Measurements from ENCODE around the gene GRIK5. TPM values are rescaled to one million over a fixed set of nuclear protein-coding genes. Genes with fewer than 3 reads are reported as not detected.
A peak's percentile ranks its signal among the peaks of the same experiment; 100 is the strongest.

Gene GRIK5
- total and polyA plus RNA-seq, 2 of the 8 experiments (the other 6 are each of a cell fraction or from before 2014, with no cell fraction given), result 17.8 to 42.9 TPM

- H2BK12ac ChIP-seq (ENCODE audit: low read depth, low read length), result peak within 1 kb of the TSS; percentile 88; the same call in 1 of the 2 replicates
- H3K4ac ChIP-seq (replicated peaks; ENCODE audit: insufficient read length, low read depth, low read length), result no peak within 1 kb of the TSS
- H3K27me3 ChIP-seq (replicated peaks in 1 of 4; ENCODE audit: control insufficient read depth in 3 of 4, extremely low read depth in 1 of 4, insufficient read depth in 3 of 4, low read length in 3 of 4), result peaks cover 10 to 51% (median 45%) of the 10 kb centered on the region in 4 experiments
- ChIA-PET POLR2A (ENCODE audit: partially characterized antibody) (interaction anchor here (0.8 to 1.5 kb wide), 2 partner anchors 13 to 35 kb away, joined by 3 to 4 read pairs; no protein-coding TSS in a partner anchor), CTCF (ENCODE audit: partially characterized antibody) (interaction anchor here (0.7 to 1.1 kb wide), 2 partner anchors 37 to 103 kb away, joined by 4 to 5 read pairs; no protein-coding TSS in a partner anchor)
- H2BK20ac ChIP-seq (ENCODE audit: low read length), result no peak within 1 kb of the TSS
- DNase-seq (ENCODE audit: low read depth in 1 of 2, low spot score in 2 of 2), result peak in 1 of 2 experiments; percentile 88
- H2BK15ac ChIP-seq (ENCODE audit: low read length), result peak within 1 kb of the TSS; percentile 53; the same call in 1 of the 2 replicates
- H3K9ac ChIP-seq (replicated peaks in 1 of 4; ENCODE audit: extremely low read depth in 1 of 4, low read depth in 3 of 4, low read length in 3 of 4), result peak within 1 kb of the TSS in 1 of 4 experiments; percentile 44; a peak in 1 of 7 replicates
- H3K4me2 ChIP-seq (ENCODE audit: insufficient read depth in 1 of 2, low read depth in 2 of 2, low read length in 2 of 2), result peak within 1 kb of the TSS; percentile 88 to 99
- H2BK5ac ChIP-seq (ENCODE audit: low read depth, low read length), result peak within 1 kb of the TSS; percentile 78; the same call in 1 of the 2 replicates
- no peaks in the 10 kb centered on the region for H3K79me1 ChIP-seq (ENCODE audit: low read depth, low read length)
- no peak within 1 kb of the TSS for H3K23ac ChIP-seq (ENCODE audit: insufficient read length)
- 0 out of 2 replicates have a peak within 1 kb of the TSS, but pooled peaks have one; percentile 87 for H2AK5ac ChIP-seq (ENCODE audit: low read depth, low read length)
- H4K5ac ChIP-seq (ENCODE audit: insufficient read length, low read depth, low read length), result no peak within 1 kb of the TSS
- FAIRE-seq, result no peak
- no peak within 1 kb of the TSS for H3K14ac ChIP-seq (ENCODE audit: insufficient read length)
- H3K18ac ChIP-seq (ENCODE audit: extremely low read depth, low read length), result peak within 1 kb of the TSS; percentile 63; the same call in 1 of the 2 replicates
- peaks cover 6 to 21% of the 10 kb centered on the region in 2 experiments for H4K20me1 ChIP-seq (replicated peaks in 1 of 2; ENCODE audit: control insufficient read depth in 1 of 2, insufficient read depth in 2 of 2, low read length in 2 of 2)
- no peaks in the 10 kb centered on the region for H3K36me3 ChIP-seq (ENCODE audit: control insufficient read depth in 2 of 4, insufficient read depth in 4 of 4, low read length in 3 of 4)
- H4K91ac ChIP-seq (replicated peaks; ENCODE audit: insufficient read length, low read length), result peak within 1 kb of the TSS; percentile 64
- 8% methylated on average over 23 of the region's 84 CpGs; no CpG with 5 or more reads in 1 of the 2 experiments for WGBS, 2 experiments (ENCODE audit: extremely low coverage in 1 of 2, insufficient coverage in 1 of 2, insufficient read length in 1 of 2, insufficient replicate concordance in 2 of 2, low coverage in 1 of 2, low lambda C conversion rate in 2 of 2, missing lambda C conversion rate in 1 of 2)
- no peak within 1 kb of the TSS for H4K8ac ChIP-seq (ENCODE audit: extremely low read depth, insufficient read depth, low read length)
- H3K79me2 ChIP-seq (ENCODE audit: control insufficient read depth in 1 of 2, insufficient read depth in 2 of 2, low read length in 2 of 2), result no peaks in the 10 kb centered on the region
- peak within 1 kb of the TSS; percentile 55 to 85 (median 60) for H3K4me3 ChIP-seq (ENCODE audit: extremely low read depth in 1 of 4, insufficient read depth in 2 of 4, low read depth in 3 of 4, low read length in 4 of 4)
- no peak within 1 kb of the TSS for H3K56ac ChIP-seq (replicated peaks; ENCODE audit: insufficient read length, low read depth, low read length)
- H2BK120ac ChIP-seq (replicated peaks; ENCODE audit: low read depth, low read length), result no peak within 1 kb of the TSS
- peaks cover 18% of the 10 kb centered on the region; the same call in 1 of the 2 replicates for H3K23me2 ChIP-seq (ENCODE audit: low read depth, low read length)
- H2AFZ ChIP-seq (ENCODE audit: low read length), result no peak within 1 kb of the TSS; the same call in 1 of the 2 replicates
- no peak within 1 kb of the TSS for H3K27ac ChIP-seq (ENCODE audit: low read depth, low read length)
- H3K4me1 ChIP-seq (replicated peaks in 1 of 4; ENCODE audit: control insufficient read depth in 3 of 4, insufficient read depth in 4 of 4, low read length in 3 of 4), result peaks cover 0 to 17% (median 10%) of the 10 kb centered on the region in 4 experiments; a peak in 6 of 7 replicates
- no peaks in the 10 kb centered on the region for H3K9me3 ChIP-seq (ENCODE audit: insufficient read depth in 2 of 2, low read depth in 1 of 2, low read length in 1 of 2)
- TF ChIP-seq POLR2AphosphoS5 (IDR thresholded peaks at IDR 0.05; ENCODE audit: low read depth, low read length), result no peak
- no peak for TF ChIP-seq BCL11A (IDR thresholded peaks at IDR 0.05; ENCODE audit: low read depth in 2 of 2, low read length in 2 of 2)
- TF ChIP-seq POU5F1 (IDR thresholded peaks at IDR 0.05; ENCODE audit: low read depth, low read length), result no peak
- TF ChIP-seq NANOG (IDR thresholded peaks at IDR 0.05; ENCODE audit: insufficient read depth, low read depth, low read length, poor library complexity, severe bottlenecking), result no peak
- TF ChIP-seq BRCA1 (IDR thresholded peaks at IDR 0.05; ENCODE audit: low read depth, low read length), result no peak
- no peak for TF ChIP-seq ZNF274 (IDR thresholded peaks at IDR 0.05; ENCODE audit: borderline replicate concordance, extremely low read depth, low read length)
- TF ChIP-seq SIRT6 (IDR thresholded peaks at IDR 0.05; ENCODE audit: low read length), result no peak
- TF ChIP-seq CTCF (IDR thresholded peaks at IDR 0.05; ENCODE audit: control extremely low read depth in 1 of 3, insufficient read depth in 1 of 3, low read depth in 1 of 3, low read length in 3 of 3), result no peak
These were observed 76.2 kb downstream of the GRIK5 start, which contains the start of gene ATP1A3 for GRCh38 chr19:41993612-41994483. Gene ATP1A3 (minus strand): TSS chr19:41994230. CDS start chr19:41994076, 154 bp downstream.
